Neural cell (in vitro differentiated cells): ENCODE data around the gene MRPS15.

Experiments
- CTCF ChIP-seq: fragments of 450-650 bp; IDR thresholded peaks from 2 replicates; pipeline ENCODE4 v1.5.1; 2014; ENCODE audit warnings: antibody characterized with exemption, mild to moderate bottlenecking, moderate library complexity; ENCODE audit not compliant: poor library complexity, severe bottlenecking
- POLR2AphosphoS5 ChIP-seq: IDR thresholded peaks from 2 replicates; pipeline ENCODE4 v1.6.1; 2012

- no peak for TF ChIP-seq CTCF
- TF ChIP-seq POLR2AphosphoS5, result no peak
Measured at GRCh38 chr1:36486439-36487335, 22.5 kb upstream of the MRPS15 start.
